NCI-H2196 (cell line): ENCODE results near the gene EIF5A2.
A peak's percentile ranks its signal among the peaks of the same experiment; 100 is the strongest.

ENCODE experiments used
- DNase-seq: peaks from one replicate; lab custom pipeline; 2025; ENCODE audit not compliant: unreplicated experiment; lab: John Stamatoyannopoulos, UW

Gene EIF5A2

GRCh38 chr3:170862618-170863374 lies 45.6 kb downstream of the EIF5A2 start:
- no peak for DNase-seq

DNA sequence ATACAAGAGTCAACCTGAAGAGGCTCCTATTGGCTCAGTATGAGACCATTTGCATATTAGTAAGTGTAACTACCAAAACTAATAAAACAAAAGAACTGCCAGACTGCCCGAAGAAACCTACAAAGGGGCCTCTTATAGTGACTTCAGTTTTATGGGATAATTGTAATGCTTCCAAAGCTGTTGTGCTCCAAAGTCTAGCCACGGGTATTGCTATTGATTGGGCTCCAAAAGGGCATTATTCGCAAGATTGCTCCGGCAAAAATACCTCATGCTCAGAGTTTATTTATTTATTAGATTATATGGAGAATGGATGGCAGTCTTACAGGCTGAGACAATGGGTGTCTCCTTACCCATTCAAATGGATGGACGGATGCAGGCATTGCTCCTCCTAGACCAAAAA lies 49.8 kb downstream of the EIF5A2 start:
- no peak for DNase-seq

- DNase-seq: no peak
These were observed 56.1 kb downstream of the EIF5A2 start for GRCh38 chr3:170852324-170852723.

DNA sequence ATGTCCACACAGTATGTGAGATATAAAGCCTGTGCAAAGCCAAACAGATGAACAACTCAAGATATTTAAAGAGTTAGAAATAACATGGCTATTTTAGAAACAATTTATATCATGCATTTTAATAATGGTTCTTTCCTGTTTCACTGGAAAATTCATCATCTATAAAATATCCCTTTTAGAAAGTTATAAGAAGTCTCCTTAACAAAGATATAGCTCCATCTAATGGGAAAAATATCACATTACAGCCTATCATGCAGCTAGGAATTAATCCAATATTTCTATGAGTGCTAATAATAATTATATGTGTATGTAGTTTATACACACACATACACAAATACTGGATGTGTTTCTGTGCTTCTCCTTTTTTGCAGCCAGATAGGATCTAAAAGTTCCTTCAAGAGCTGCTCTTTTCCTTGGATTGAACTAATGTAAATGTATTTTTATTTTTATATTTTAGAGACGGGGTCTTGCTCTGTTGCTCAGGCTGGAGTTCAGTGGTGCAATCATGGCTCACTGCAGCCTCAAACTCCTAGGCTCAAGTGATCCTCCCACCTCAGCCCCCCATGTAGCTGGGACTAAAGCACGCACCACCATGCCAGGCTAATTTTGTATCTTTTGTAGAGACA lies 60.0 kb downstream of the EIF5A2 start:
- peak; percentile 40 for DNase-seq

GRCh38 chr3:170844377-170844776 lies 64.1 kb downstream of the EIF5A2 start:
- no peak for DNase-seq

- DNase-seq: no peak
These were observed 68.1 kb downstream of the EIF5A2 start for GRCh38 chr3:170840291-170840859.

DNA sequence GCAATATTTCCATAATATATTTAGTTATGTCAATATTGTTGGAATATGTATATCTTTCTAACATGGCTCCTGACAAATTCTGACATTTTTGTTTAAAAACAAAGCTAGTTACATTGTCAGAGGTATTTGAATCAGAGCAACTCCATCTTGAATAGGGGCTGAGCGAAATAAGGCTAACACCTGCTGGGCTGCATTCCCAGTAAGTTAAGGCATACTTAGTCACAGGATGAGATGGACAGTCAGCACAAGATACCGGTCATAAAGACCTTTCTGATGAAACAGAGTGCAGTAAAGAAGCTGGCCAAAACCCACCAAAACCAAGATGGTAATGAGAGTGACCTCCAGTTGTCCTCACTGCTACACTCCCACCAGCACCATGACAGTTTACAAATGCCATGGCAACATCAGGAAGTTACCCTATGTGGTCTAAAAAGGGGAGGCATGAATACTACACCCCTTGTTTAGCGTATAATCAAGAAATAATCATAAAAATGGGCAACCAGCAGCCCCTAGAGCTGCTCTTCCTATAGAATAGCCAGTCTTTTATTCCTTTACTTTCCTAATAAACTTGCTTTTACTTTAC lies 68.8 kb downstream of the EIF5A2 start:
- DNase-seq: no peak
